Chondrocyte (in vitro differentiated cells): ENCODE results near the gene LRRC1. TPM values are rescaled to one million over a fixed set of nuclear protein-coding genes. Genes with fewer than 3 reads are reported as not detected.

Experiments
- DNase-seq: peaks from one replicate; pipeline ENCODE4 v3.0.0; 2021; ENCODE audit warnings: mixed read lengths, low spot score
- H3K27ac Mint-ChIP-seq: one replicate; pipeline ENCODE4 v1.8.0; 2021; ENCODE audit warnings: mild to moderate bottlenecking, moderate library complexity, mixed read lengths; ENCODE audit not compliant: unreplicated experiment
- H3K27me3 Mint-ChIP-seq: 2 replicates; pipeline ENCODE4 v1.8.0; 2021; ENCODE audit warnings: low read depth, mixed read lengths
- H3K36me3 Mint-ChIP-seq: 2 replicates; pipeline ENCODE4 v1.8.0; 2021; ENCODE audit warnings: low read depth, mixed read lengths
- H3K4me1 Mint-ChIP-seq: 2 replicates; pipeline ENCODE4 v1.8.0; 2021; ENCODE audit warnings: low read depth, mild to moderate bottlenecking, mixed read lengths
- H3K4me3 Mint-ChIP-seq: one replicate; pipeline ENCODE4 v1.8.0; 2021; ENCODE audit warnings: mild to moderate bottlenecking, moderate library complexity, mixed read lengths; ENCODE audit not compliant: unreplicated experiment
- H3K9me3 Mint-ChIP-seq: 2 replicates; pipeline ENCODE4 v1.8.0; 2021; ENCODE audit warnings: low read depth, mixed read lengths
- CTCF ChIP-seq: fragments of 200-600 bp; sonication (generic); IDR thresholded peaks from 2 replicates; pipeline ENCODE4 v1.5.0; 2021; ENCODE audit warnings: antibody characterized with exemption, mild to moderate bottlenecking, moderate library complexity
- total RNA-seq: library from RNA; stranded (reverse); gene quantifications from 3 replicates; pipeline ENCODE4 v1.2.1, GENCODE V29; 2021

Gene LRRC1
- total RNA-seq, 1 donor from 2014 or later, result 10.4 TPM

- no peaks in the 10 kb centered on the region for H3K9me3 Mint-ChIP-seq
- H3K36me3 Mint-ChIP-seq, result peaks cover 16% of the 10 kb centered on the region
- no peaks in the 10 kb centered on the region for H3K27me3 Mint-ChIP-seq
- DNase-seq, result no peak
- H3K4me1 Mint-ChIP-seq, result peaks cover 15% of the 10 kb centered on the region
- no peak for TF ChIP-seq CTCF
- H3K27ac Mint-ChIP-seq, result no peak overlapping the region
- no peak overlapping the region for H3K4me3 Mint-ChIP-seq
Measured at GRCh38 chr6:53915026-53915691, 120.4 kb downstream of the LRRC1 start.

GRCh38 chr6:53916804-53917463, 122.1 kb downstream of the LRRC1 start:
- H3K9me3 Mint-ChIP-seq, result no peaks in the 10 kb centered on the region
- no peak for DNase-seq
- TF ChIP-seq CTCF, result no peak
- H3K4me3 Mint-ChIP-seq, result no peak overlapping the region
- H3K36me3 Mint-ChIP-seq, result peaks cover 22% of the 10 kb centered on the region
- H3K4me1 Mint-ChIP-seq, result peaks cover 18% of the 10 kb centered on the region
- no peaks in the 10 kb centered on the region for H3K27me3 Mint-ChIP-seq
- H3K27ac Mint-ChIP-seq, result no peak overlapping the region

- H3K27ac Mint-ChIP-seq, result peak overlapping the region; percentile 17
- H3K36me3 Mint-ChIP-seq, result peaks cover 22% of the 10 kb centered on the region
- no peaks in the 10 kb centered on the region for H3K27me3 Mint-ChIP-seq
- H3K4me3 Mint-ChIP-seq, result no peak overlapping the region
- DNase-seq, result no peak
- peaks cover 23% of the 10 kb centered on the region for H3K4me1 Mint-ChIP-seq
- no peaks in the 10 kb centered on the region for H3K9me3 Mint-ChIP-seq
- TF ChIP-seq CTCF, result no peak
Measured at GRCh38 chr6:53917464-53917842, 122.6 kb downstream of the LRRC1 start.

GRCh38 chr6:53918854-53919510, 124.2 kb downstream of the LRRC1 start:
- Mint-ChIP-seq H3K36me3 (peaks cover 16% of the 10 kb centered on the region), H3K27ac (no peak overlapping the region), H3K4me1 (peaks cover 32% of the 10 kb centered on the region), H3K4me3 (no peak overlapping the region), H3K27me3 (no peaks in the 10 kb centered on the region), H3K9me3 (no peaks in the 10 kb centered on the region)
- TF ChIP-seq CTCF, result no peak
- no peak for DNase-seq

GRCh38 chr6:53919881-53920360, 125.1 kb downstream of the LRRC1 start:
- H3K9me3 Mint-ChIP-seq, result no peaks in the 10 kb centered on the region
- no peak for DNase-seq
- H3K4me1 Mint-ChIP-seq, result peaks cover 32% of the 10 kb centered on the region
- H3K27me3 Mint-ChIP-seq, result no peaks in the 10 kb centered on the region
- no peak overlapping the region for H3K4me3 Mint-ChIP-seq
- no peak overlapping the region for H3K27ac Mint-ChIP-seq
- H3K36me3 Mint-ChIP-seq, result peaks cover 12% of the 10 kb centered on the region
- no peak for TF ChIP-seq CTCF
